Measurements from ENCODE around the gene ARID4B. TPM values are rescaled to one million over a fixed set of nuclear protein-coding genes. Genes with fewer than 3 reads are reported as not detected.

The ARID4B gene
- total and polyA plus RNA-seq, 2 of the 13 experiments (the other 11 are each of a cell fraction or from before 2014, with no cell fraction given), result 9.7 to 24.6 TPM

DNA sequence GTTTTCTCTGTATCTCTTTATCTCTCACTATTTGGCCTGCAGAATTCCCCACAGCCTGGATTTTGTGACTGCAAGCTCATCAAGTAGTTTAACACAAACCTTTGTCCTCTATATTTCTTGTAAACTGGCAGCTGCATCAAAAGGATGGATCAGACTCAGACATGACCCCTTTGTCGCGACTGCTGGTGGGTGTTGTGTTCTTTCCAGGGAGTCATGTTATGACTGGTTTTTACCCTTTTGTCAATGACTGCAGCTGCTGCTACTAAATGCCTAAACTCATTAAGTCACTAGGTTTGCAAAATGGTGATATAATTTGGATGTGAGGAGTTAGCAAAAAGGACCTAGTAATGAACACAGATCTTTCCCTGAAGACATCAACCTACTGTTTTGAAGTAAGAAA is 189.2 kb downstream of the ARID4B start (continued):
- TF ChIP-seq, protein P1, sequence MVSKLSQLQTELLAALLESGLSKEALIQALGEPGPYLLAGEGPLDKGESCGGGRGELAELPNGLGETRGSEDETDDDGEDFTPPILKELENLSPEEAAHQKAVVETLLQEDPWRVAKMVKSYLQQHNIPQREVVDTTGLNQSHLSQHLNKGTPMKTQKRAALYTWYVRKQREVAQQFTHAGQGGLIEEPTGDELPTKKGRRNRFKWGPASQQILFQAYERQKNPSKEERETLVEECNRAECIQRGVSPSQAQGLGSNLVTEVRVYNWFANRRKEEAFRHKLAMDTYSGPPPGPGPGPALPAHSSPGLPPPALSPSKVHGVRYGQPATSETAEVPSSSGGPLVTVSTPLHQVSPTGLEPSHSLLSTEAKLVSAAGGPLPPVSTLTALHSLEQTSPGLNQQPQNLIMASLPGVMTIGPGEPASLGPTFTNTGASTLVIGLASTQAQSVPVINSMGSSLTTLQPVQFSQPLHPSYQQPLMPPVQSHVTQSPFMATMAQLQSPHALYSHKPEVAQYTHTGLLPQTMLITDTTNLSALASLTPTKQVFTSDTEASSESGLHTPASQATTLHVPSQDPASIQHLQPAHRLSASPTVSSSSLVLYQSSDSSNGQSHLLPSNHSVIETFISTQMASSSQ (IDR thresholded peaks at IDR 0.05; ENCODE audit: low read depth), result no peak
- TF ChIP-seq, protein P1 (CRISPR knock-in tag; IDR thresholded peaks at IDR 0.05; ENCODE audit: borderline replicate concordance), result no peak
- TF ChIP-seq, protein P2, sequence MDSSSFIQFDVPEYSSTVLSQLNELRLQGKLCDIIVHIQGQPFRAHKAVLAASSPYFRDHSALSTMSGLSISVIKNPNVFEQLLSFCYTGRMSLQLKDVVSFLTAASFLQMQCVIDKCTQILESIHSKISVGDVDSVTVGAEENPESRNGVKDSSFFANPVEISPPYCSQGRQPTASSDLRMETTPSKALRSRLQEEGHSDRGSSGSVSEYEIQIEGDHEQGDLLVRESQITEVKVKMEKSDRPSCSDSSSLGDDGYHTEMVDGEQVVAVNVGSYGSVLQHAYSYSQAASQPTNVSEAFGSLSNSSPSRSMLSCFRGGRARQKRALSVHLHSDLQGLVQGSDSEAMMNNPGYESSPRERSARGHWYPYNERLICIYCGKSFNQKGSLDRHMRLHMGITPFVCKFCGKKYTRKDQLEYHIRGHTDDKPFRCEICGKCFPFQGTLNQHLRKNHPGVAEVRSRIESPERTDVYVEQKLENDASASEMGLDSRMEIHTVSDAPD (CRISPR knock-in tag; IDR thresholded peaks at IDR 0.05), result no peak

DNA sequence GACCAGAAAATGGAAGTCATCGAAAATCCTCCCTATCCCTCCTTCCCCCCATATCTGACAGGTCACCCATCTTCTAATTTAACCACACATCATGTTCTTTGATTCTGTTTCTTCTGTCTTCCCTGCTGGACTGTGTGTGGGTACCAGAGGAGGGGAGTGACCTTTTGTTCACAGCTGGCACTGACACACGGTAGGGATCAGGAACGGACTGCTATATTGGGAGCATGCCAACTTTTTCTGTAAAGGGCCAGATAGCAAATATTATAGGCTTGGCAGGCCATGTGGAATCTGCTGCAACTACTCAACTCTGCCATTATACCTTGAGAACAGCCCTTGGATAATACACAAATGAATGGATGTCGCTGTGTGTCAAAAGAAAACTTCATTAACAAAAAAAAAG is 191.9 kb downstream of the ARID4B start:
- no peak overlapping the region for H3K27ac ChIP-seq (ENCODE audit: extremely low read length, insufficient read depth, low read length)
- no TSS peak for BruUV-seq (replicated peaks)
- no peak for DNase-seq (ENCODE audit: low spot score)
- 86% methylated on average over 4 of the region's 4 CpGs for WGBS (ENCODE audit: low lambda C conversion rate)
- no peaks in the 10 kb centered on the region for H3K27me3 ChIP-seq (ENCODE audit: control insufficient read depth in 1 of 2, insufficient read depth in 2 of 2, low read length in 2 of 2)
- FAIRE-seq, result no peak
- H3K9me3 ChIP-seq (ENCODE audit: low read length), result no peaks in the 10 kb centered on the region
- H3K4me3 ChIP-seq (replicated peaks in 1 of 3; ENCODE audit: insufficient read depth in 1 of 3, low read depth in 2 of 3, low read length in 3 of 3), result no peak overlapping the region
- ATAC-seq, result no peak
- no peaks in the 10 kb centered on the region for H3K79me2 ChIP-seq (ENCODE audit: insufficient read depth, low read length)
- H3K4me2 ChIP-seq (ENCODE audit: low read depth, low read length), result no peak overlapping the region
- POLR2A ChIA-PET, result no interaction called here
- CTCF ChIA-PET (ENCODE audit: low intra/inter-chr PET ratio, low total read pairs), result no interaction called here
- H3K36me3 ChIP-seq (replicated peaks in 1 of 2; ENCODE audit: control insufficient read depth in 1 of 2, insufficient read depth in 2 of 2, low read length in 2 of 2), result peaks cover 25 to 74% of the 10 kb centered on the region in 2 experiments
- intact Hi-C loops (cut with micrococcal nuclease; ENCODE audit: unreplicated experiment), result no loop called here
- H3K4me1 ChIP-seq (ENCODE audit: insufficient read depth, low read length), result peaks cover 10% of the 10 kb centered on the region
- no peak overlapping the region for H3K9ac ChIP-seq (ENCODE audit: insufficient read depth, low read depth, low read length)
- no peak overlapping the region for H2AFZ ChIP-seq (ENCODE audit: low read length)
- H4K20me1 ChIP-seq (ENCODE audit: insufficient read depth, low read length), result no peaks in the 10 kb centered on the region
- in situ Hi-C loops (cut with HindIII; ENCODE audit: extremely low pct_ligation_motif_present, low pct_unique_long_range_greater_than_20kb), result no loop called here
- TF ChIP-seq BRD4 (CRISPR knock-in tag; IDR thresholded peaks at IDR 0.05), result no peak
- no peak for TF ChIP-seq SOX5 (CRISPR knock-in tag; IDR thresholded peaks at IDR 0.05; ENCODE audit: borderline replicate concordance)
- TF ChIP-seq, protein P3, sequence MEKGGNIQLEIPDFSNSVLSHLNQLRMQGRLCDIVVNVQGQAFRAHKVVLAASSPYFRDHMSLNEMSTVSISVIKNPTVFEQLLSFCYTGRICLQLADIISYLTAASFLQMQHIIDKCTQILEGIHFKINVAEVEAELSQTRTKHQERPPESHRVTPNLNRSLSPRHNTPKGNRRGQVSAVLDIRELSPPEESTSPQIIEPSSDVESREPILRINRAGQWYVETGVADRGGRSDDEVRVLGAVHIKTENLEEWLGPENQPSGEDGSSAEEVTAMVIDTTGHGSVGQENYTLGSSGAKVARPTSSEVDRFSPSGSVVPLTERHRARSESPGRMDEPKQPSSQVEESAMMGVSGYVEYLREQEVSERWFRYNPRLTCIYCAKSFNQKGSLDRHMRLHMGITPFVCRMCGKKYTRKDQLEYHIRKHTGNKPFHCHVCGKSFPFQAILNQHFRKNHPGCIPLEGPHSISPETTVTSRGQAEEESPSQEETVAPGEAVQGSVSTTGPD (CRISPR knock-in tag; IDR thresholded peaks at IDR 0.05), result no peak
- TF ChIP-seq, protein P4, sequence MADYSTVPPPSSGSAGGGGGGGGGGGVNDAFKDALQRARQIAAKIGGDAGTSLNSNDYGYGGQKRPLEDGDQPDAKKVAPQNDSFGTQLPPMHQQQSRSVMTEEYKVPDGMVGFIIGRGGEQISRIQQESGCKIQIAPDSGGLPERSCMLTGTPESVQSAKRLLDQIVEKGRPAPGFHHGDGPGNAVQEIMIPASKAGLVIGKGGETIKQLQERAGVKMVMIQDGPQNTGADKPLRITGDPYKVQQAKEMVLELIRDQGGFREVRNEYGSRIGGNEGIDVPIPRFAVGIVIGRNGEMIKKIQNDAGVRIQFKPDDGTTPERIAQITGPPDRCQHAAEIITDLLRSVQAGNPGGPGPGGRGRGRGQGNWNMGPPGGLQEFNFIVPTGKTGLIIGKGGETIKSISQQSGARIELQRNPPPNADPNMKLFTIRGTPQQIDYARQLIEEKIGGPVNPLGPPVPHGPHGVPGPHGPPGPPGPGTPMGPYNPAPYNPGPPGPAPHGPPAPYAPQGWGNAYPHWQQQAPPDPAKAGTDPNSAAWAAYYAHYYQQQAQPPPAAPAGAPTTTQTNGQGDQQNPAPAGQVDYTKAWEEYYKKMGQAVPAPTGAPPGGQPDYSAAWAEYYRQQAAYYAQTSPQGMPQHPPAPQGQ (CRISPR knock-in tag; IDR thresholded peaks at IDR 0.05; ENCODE audit: borderline replicate concordance), result no peak
- no peak for TF ChIP-seq ZNF350 (CRISPR knock-in tag; IDR thresholded peaks at IDR 0.05; ENCODE audit: borderline replicate concordance, low read depth)
- no peak for TF ChIP-seq ELF1 (CRISPR knock-in tag; IDR thresholded peaks at IDR 0.05)
- no peak for TF ChIP-seq CREB1 (IDR thresholded peaks at IDR 0.05)
- no peak for TF ChIP-seq CREB1 (CRISPR knock-in tag; IDR thresholded peaks at IDR 0.05)
- no peak for TF ChIP-seq POLR2AphosphoS2 (IDR thresholded peaks at IDR 0.05; ENCODE audit: low read depth, low read length)
- TF ChIP-seq HDAC2 (CRISPR knock-in tag; IDR thresholded peaks at IDR 0.05), result no peak
- TF ChIP-seq CHCHD3 (CRISPR knock-in tag; IDR thresholded peaks at IDR 0.05), result no peak
- no peak for TF ChIP-seq JARID2 (CRISPR knock-in tag; IDR thresholded peaks at IDR 0.05; ENCODE audit: insufficient replicate concordance)
- TF ChIP-seq ZNF160 (CRISPR knock-in tag; IDR thresholded peaks at IDR 0.05), result no peak

All from HepG2 (cell line).